ENCODE results near the gene BABAM2.
"Not testable (repeated sequence)": the region's sequence is repeated elsewhere in the genome, so short reads cannot be mapped to it uniquely, and the experiment has no call there.

The BABAM2 gene

GRCh38 chr2:27873091-27873490 is 17.4 kb upstream of the BABAM2 start:
- in situ Hi-C loops (cut with HindIII; ENCODE audit: low pct_ligation_motif_present, low pct_unique_long_range_greater_than_20kb, low sequenced_read_pairs), result no loop called here
- no peak for DNase-seq

- no peak for DNase-seq
- in situ Hi-C loops (cut with HindIII; ENCODE audit: low pct_ligation_motif_present, low pct_unique_long_range_greater_than_20kb, low sequenced_read_pairs), result no loop called here
Observed at GRCh38 chr2:27875089-27875881, 15.2 kb upstream of the BABAM2 start.

- DNase-seq, result no peak
- in situ Hi-C loops (cut with HindIII; ENCODE audit: low pct_ligation_motif_present, low pct_unique_long_range_greater_than_20kb, low sequenced_read_pairs), result no loop called here
Observed at GRCh38 chr2:27878825-27879224, 11.7 kb upstream of the BABAM2 start.

GRCh38 chr2:27881815-27882583 is 8.5 kb upstream of the BABAM2 start:
- in situ Hi-C loops (cut with HindIII; ENCODE audit: low pct_ligation_motif_present, low pct_unique_long_range_greater_than_20kb, low sequenced_read_pairs), result not testable (repeated sequence)
- DNase-seq, result peak; percentile 28

- DNase-seq; in situ Hi-C loops (cut with HindIII; ENCODE audit: low pct_ligation_motif_present, low pct_unique_long_range_greater_than_20kb, low sequenced_read_pairs): not testable (repeated sequence)
Observed at GRCh38 chr2:27882584-27882922, 8.0 kb upstream of the BABAM2 start.

- DNase-seq, result no peak
- in situ Hi-C loops (cut with HindIII; ENCODE audit: low pct_ligation_motif_present, low pct_unique_long_range_greater_than_20kb, low sequenced_read_pairs), result no loop called here
Observed at GRCh38 chr2:27884601-27885000, 5.9 kb upstream of the BABAM2 start.

- in situ Hi-C loops (cut with HindIII; ENCODE audit: low pct_ligation_motif_present, low pct_unique_long_range_greater_than_20kb, low sequenced_read_pairs), result no loop called here
- peak; percentile 24 for DNase-seq
Observed at GRCh38 chr2:27885234-27885633, 5.3 kb upstream of the BABAM2 start.

GRCh38 chr2:27885661-27886060 is 4.9 kb upstream of the BABAM2 start:
- in situ Hi-C loops (cut with HindIII; ENCODE audit: low pct_ligation_motif_present, low pct_unique_long_range_greater_than_20kb, low sequenced_read_pairs), result no loop called here
- no peak for DNase-seq

GRCh38 chr2:27886322-27886721 is 4.2 kb upstream of the BABAM2 start:
- in situ Hi-C loops (cut with HindIII; ENCODE audit: low pct_ligation_motif_present, low pct_unique_long_range_greater_than_20kb, low sequenced_read_pairs), result no loop called here
- no peak for DNase-seq

- in situ Hi-C loops (cut with HindIII; ENCODE audit: low pct_ligation_motif_present, low pct_unique_long_range_greater_than_20kb, low sequenced_read_pairs), result no loop called here
- DNase-seq, result no peak
Observed at GRCh38 chr2:27887111-27887510, 3.4 kb upstream of the BABAM2 start.

- DNase-seq, result no peak
- in situ Hi-C loops (cut with HindIII; ENCODE audit: low pct_ligation_motif_present, low pct_unique_long_range_greater_than_20kb, low sequenced_read_pairs), result no loop called here
Observed at GRCh38 chr2:27887830-27888229, 2.7 kb upstream of the BABAM2 start.

GRCh38 chr2:27888790-27889189 is 1.7 kb upstream of the BABAM2 start:
- in situ Hi-C loops (cut with HindIII; ENCODE audit: low pct_ligation_motif_present, low pct_unique_long_range_greater_than_20kb, low sequenced_read_pairs), result no loop called here
- DNase-seq, result peak; percentile 25

- DNase-seq, result peak; percentile 75
- in situ Hi-C loops (cut with HindIII; ENCODE audit: low pct_ligation_motif_present, low pct_unique_long_range_greater_than_20kb, low sequenced_read_pairs), result no loop called here
Observed at GRCh38 chr2:27889774-27890145, 769 bp upstream of the BABAM2 start.

GRCh38 chr2:27890924-27891672 is 569 bp downstream of the BABAM2 start:
- in situ Hi-C loops (cut with HindIII; ENCODE audit: low pct_ligation_motif_present, low pct_unique_long_range_greater_than_20kb, low sequenced_read_pairs), result no loop called here
- DNase-seq, result peak; percentile 84

- peak; percentile 48 for DNase-seq
- in situ Hi-C loops (cut with HindIII; ENCODE audit: low pct_ligation_motif_present, low pct_unique_long_range_greater_than_20kb, low sequenced_read_pairs), result no loop called here
Observed at GRCh38 chr2:27891673-27892105, 1.2 kb downstream of the BABAM2 start.

- in situ Hi-C loops (cut with HindIII; ENCODE audit: low pct_ligation_motif_present, low pct_unique_long_range_greater_than_20kb, low sequenced_read_pairs), result no loop called here
- DNase-seq, result no peak
Observed at GRCh38 chr2:27893006-27893405, 2.5 kb downstream of the BABAM2 start.

GRCh38 chr2:27897717-27898116 is 7.2 kb downstream of the BABAM2 start:
- DNase-seq, result no peak
- in situ Hi-C loops (cut with HindIII; ENCODE audit: low pct_ligation_motif_present, low pct_unique_long_range_greater_than_20kb, low sequenced_read_pairs), result no loop called here

GRCh38 chr2:27901234-27901633 is 10.7 kb downstream of the BABAM2 start:
- in situ Hi-C loops (cut with HindIII; ENCODE audit: low pct_ligation_motif_present, low pct_unique_long_range_greater_than_20kb, low sequenced_read_pairs), result no loop called here
- no peak for DNase-seq

GRCh38 chr2:27902098-27902497 is 11.6 kb downstream of the BABAM2 start:
- in situ Hi-C loops (cut with HindIII; ENCODE audit: low pct_ligation_motif_present, low pct_unique_long_range_greater_than_20kb, low sequenced_read_pairs), result no loop called here
- DNase-seq, result no peak

Data from ACHN (cell line).